ENCODE measurements around the gene ZFP36L2.

The ZFP36L2 gene

DNA sequence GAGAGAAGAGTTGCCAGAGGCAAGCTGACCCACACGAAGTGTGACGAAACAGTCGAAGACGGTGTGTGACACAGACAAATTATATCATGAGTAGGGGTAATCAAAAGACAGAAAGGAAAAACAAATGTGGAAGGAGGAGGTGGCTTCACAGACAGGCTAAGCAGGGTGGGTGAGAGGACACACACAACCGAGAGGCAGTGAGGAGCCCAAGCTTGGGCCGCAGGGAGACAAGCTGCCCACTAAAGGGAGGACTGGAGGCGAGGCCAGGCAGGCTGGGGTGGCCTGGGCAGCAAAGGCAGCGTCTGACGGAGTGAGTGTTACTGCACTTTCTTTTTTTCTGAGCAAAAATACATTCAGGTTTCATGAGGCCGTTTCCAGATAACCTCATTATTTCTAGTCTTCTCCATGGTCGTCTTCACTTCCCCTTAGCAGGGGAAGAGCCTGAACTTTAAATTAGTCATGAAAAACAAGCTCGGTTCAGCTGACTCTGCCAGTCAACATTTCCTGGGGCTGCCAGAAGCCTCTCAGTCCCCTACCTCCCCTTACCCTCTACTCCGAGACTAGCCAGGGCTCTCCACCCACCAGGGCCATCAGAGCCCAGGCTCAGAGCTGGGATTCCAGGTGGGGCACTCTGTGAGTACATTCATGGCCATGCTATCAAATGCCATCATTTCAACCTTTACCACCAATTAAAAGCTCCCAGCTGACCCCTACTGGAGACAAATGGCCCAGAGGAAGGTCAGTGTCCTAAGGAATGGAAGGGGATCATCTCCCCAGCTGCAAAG lies 13.8 kb upstream of the ZFP36L2 start:
- TF ChIP-seq, protein P1, sequence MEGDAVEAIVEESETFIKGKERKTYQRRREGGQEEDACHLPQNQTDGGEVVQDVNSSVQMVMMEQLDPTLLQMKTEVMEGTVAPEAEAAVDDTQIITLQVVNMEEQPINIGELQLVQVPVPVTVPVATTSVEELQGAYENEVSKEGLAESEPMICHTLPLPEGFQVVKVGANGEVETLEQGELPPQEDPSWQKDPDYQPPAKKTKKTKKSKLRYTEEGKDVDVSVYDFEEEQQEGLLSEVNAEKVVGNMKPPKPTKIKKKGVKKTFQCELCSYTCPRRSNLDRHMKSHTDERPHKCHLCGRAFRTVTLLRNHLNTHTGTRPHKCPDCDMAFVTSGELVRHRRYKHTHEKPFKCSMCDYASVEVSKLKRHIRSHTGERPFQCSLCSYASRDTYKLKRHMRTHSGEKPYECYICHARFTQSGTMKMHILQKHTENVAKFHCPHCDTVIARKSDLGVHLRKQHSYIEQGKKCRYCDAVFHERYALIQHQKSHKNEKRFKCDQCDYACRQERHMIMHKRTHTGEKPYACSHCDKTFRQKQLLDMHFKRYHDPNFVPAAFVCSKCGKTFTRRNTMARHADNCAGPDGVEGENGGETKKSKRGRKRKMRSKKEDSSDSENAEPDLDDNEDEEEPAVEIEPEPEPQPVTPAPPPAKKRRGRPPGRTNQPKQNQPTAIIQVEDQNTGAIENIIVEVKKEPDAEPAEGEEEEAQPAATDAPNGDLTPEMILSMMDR (IDR thresholded peaks at IDR 0.05; ENCODE audit: control insufficient read depth, extremely low read depth, insufficient read depth) = no peak

DNA sequence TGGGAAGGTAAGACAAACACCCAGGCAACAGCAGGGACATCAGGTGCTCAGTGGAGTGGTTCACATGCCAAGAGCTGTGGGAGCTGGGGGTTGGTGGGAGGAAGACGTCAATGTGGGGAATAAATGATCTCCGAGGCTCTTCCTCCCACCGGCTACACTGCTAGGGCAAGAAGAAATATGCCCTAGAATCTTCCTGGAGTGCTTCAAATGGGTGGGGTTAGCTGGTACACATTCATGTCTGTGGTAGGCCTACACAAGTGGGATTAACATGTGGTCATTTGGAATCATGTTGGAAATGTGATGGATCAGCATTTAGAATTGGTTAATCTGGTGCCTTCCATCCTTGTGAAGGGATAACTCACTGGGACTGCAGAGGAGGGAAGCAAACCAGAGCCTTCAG lies 12.4 kb upstream of the ZFP36L2 start:
- no peak for DNase-seq (ENCODE audit: low read depth)
- TF ChIP-seq, protein P1 (IDR thresholded peaks at IDR 0.05; ENCODE audit: control insufficient read depth, extremely low read depth, insufficient read depth) = no peak
- no peak overlapping the region for H3K4me3 ChIP-seq (ENCODE audit: low read depth, low read length)

More for the DNA sequence above, 13.8 kb upstream of the ZFP36L2 start:
- no peak for DNase-seq (ENCODE audit: low read depth)
- no peak overlapping the region for H3K4me3 ChIP-seq (ENCODE audit: low read depth, low read length)

DNA sequence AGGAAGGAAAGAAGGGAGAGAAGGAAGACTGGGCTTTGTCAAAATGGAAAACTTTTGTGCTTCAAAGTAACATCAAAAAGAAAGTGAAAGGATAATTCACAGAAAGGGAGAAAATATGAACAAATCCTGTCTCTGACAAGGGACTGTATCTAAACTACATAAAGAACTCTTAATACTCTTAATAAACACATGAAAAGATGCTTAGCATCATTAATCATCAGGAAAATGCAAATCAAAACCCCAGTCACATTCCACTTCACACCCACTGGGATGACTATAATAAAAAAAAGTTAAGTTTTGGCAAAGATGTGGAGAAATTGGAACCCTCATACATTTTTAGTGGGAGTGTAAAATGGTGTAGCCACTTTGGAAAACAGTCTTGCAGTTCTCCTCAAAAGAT lies 11.8 kb upstream of the ZFP36L2 start:
- H3K4me3 ChIP-seq (ENCODE audit: low read depth, low read length) = no peak overlapping the region
- TF ChIP-seq, protein P1 (IDR thresholded peaks at IDR 0.05; ENCODE audit: control insufficient read depth, extremely low read depth, insufficient read depth) = no peak
- no peak for DNase-seq (ENCODE audit: low read depth)

DNA sequence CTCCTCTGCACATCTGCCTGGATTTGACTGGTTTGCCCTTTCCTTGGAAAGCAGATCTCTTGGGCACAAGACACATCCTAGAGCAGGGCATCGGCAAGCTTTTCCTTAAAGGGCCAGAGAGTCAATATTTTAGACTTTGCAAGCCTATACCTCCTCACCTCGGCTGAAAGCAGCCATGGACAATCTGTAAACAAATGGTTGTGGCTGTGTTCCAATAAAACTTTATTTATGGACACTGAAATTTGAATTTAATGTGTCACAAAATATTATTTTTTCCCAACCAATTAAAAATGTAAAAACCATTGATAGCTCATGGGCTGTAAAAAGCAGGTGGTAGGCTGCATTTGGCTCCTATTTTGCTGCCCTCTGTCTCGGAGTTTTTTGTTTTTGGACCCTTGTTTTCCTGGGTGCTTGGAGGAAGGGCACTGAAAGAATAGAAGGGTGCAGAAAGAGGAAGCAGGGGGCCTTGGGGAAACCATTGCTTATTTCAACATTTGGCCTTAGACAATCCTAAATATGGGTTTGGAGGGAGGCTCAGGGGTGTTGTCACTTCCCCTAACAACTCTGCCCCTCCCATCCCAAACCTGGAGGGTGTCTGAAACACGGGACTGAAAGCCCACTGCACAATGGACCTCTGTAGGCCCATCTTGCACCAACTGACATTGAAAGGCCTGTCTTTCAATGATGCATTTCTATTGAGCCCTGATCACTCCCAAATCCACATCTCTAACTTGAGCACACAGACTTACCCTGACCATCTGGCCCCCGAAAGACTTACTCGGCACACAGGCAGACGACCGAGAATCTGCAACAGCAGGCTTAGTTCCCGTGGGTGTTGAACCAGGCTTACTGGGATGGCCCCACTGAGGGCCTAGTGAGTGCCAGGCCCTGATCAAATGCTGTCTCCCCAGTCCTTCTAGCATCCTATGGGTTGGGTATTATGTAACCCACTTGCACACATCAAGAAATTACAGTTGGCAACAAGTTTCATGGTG lies 7.1 kb upstream of the ZFP36L2 start:
- TF ChIP-seq, protein P1 (IDR thresholded peaks at IDR 0.05; ENCODE audit: control insufficient read depth, extremely low read depth, insufficient read depth) = no peak
- no peak for DNase-seq (ENCODE audit: low read depth)
- no peak overlapping the region for H3K4me3 ChIP-seq (ENCODE audit: low read depth, low read length)

DNA sequence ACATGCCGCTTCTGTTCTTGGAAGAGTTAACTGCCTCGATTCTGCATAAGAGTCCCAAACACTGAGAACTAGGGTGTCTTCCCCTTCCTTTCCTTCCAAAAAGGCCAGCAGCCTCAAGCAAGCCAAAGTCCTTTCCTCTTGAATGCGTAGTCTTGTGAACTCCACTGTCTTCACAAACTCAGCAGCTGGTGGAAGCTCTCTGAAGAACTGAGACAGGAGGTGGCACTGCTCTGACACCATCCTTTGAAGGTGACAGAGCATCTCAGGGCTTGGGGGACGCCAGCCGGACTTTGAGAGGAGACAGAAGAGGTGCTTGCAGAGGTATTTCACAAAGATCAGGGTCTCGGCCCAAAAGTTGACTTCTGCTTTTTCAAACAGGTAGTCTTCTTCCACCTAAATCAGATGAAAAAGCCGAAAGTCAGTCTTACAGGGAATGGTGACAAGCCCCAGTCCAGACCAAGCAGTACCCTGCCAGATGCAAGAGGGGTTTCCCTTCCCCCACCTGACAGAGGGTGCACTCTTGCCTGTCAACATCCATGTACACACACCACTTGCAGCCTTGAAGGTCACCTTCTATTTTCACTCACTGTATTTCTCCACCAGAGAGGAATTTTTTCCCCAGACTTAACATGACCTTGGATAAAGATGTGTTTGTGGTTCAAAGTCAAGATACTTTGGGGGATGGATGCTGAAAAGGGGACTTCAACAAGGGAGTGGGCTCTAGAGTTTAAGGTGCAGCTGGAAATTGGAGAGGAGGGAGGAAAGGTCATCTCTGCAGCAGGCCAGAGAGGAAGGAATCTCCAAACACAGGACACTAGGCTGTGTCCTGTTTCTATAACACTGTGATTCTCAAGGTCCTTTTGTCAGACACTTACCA lies 4.8 kb upstream of the ZFP36L2 start:
- no peak for DNase-seq (ENCODE audit: low read depth)
- TF ChIP-seq, protein P1 (IDR thresholded peaks at IDR 0.05; ENCODE audit: control insufficient read depth, extremely low read depth, insufficient read depth) = no peak
- H3K4me3 ChIP-seq (ENCODE audit: low read depth, low read length) = no peak overlapping the region

DNA sequence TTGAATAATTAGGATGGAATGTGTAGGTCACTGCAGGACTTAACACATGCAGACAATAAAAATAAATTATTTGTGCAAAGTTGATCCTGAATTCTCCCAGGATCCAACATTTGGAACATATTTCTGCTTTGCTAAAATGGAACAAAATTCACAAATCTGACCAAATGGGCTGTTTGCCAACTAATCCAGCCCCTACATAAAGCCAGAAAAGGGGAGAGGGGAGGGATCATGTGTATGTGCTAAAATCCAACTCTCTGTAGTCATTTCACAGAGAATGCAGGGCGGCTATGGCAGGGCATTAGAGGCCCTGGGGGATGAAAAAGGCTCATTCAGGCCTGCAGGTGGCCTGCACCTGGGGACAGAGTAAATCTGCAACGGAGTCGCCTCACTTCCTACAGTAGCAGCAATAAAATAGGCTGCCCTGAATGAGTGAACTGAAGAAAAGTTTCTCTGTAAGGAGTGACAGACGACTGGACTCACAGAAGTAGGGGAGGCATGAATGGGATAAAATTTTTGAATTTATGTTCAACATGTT lies 4.0 kb upstream of the ZFP36L2 start:
- no peak overlapping the region for H3K4me3 ChIP-seq (ENCODE audit: low read depth, low read length)
- TF ChIP-seq, protein P1 (IDR thresholded peaks at IDR 0.05; ENCODE audit: control insufficient read depth, extremely low read depth, insufficient read depth) = no peak
- DNase-seq (ENCODE audit: low read depth) = no peak

Measured in LNCaP clone FGC (cell line).